K562 (cell line): ENCODE data around the gene ZNF584.

ENCODE experiments used
- MYC ChIP-seq, 2 experiments: fragments of 250-450 bp in 1 of 2; sonication (Bioruptor Pico) in 1 of 2; IDR thresholded peaks; 2 replicates each; pipeline versions ENCODE4 v1.5.1 to v1.6.1; 2012 to 2021; ENCODE audit warnings: low read depth in 2 of 2, borderline replicate concordance in 1 of 2, improper control_type of control experiment in 1 of 2, low read length in 1 of 2, mild to moderate bottlenecking in 1 of 2, moderate library complexity in 1 of 2
- TF ChIP-seq, protein P1 (sequence below): fragments of 450-650 bp; formaldehyde crosslinking; IDR thresholded peaks from 2 replicates; pipeline ENCODE4 v1.4.0; 2022; ENCODE audit warnings: missing genetic modification characterization

DNA sequence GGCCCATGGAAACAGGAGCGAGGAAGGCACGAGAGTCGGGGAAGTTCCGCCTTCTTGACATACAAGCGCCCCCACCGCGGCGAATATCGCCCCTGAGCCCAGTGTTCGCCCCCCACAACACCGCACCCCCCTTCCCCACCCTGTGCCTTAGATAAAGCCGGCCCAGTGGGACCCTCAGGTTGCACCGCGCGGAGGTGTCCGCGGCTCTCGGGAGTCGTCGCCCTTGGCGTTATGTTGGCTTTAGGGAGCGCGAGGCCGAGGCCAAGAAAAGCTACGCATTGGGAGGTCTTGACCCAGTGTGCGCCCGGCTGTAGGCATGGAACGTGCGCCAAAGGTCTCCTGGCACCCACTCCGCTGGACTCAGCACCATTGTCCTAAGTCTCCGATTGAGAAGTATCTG, 32.1 kb downstream of the ZNF584 start:
- TF ChIP-seq, protein P1, sequence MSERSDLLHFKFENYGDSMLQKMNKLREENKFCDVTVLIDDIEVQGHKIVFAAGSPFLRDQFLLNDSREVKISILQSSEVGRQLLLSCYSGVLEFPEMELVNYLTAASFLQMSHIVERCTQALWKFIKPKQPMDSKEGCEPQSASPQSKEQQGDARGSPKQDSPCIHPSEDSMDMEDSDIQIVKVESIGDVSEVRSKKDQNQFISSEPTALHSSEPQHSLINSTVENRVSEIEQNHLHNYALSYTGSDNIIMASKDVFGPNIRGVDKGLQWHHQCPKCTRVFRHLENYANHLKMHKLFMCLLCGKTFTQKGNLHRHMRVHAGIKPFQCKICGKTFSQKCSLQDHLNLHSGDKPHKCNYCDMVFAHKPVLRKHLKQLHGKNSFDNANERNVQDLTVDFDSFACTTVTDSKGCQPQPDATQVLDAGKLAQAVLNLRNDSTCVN (CRISPR knock-in tag): no peak
- TF ChIP-seq MYC (IDR thresholded peaks at IDR 0.05; ENCODE audit: low read depth, low read length) (no peak), MYC (CRISPR knock-in tag; IDR thresholded peaks at IDR 0.05; ENCODE audit: borderline replicate concordance, low read depth) (no peak)
